Activated CD4-positive, alpha-beta T cell treated with anti-CD3 and anti-CD28 coated beads, Interleukin-2, amount 50 U/mL, for 16 hours (primary cell): ENCODE data around the gene DDR1.
"Not testable (repeated sequence)": the region's sequence is repeated elsewhere in the genome, so short reads cannot be mapped to it uniquely, and the experiment has no call there.

ENCODE experiments used
- DNase-seq: peaks from one replicate; pipeline ENCODE4 v3.0.0-alpha.2; 2020

The DDR1 gene

DNA sequence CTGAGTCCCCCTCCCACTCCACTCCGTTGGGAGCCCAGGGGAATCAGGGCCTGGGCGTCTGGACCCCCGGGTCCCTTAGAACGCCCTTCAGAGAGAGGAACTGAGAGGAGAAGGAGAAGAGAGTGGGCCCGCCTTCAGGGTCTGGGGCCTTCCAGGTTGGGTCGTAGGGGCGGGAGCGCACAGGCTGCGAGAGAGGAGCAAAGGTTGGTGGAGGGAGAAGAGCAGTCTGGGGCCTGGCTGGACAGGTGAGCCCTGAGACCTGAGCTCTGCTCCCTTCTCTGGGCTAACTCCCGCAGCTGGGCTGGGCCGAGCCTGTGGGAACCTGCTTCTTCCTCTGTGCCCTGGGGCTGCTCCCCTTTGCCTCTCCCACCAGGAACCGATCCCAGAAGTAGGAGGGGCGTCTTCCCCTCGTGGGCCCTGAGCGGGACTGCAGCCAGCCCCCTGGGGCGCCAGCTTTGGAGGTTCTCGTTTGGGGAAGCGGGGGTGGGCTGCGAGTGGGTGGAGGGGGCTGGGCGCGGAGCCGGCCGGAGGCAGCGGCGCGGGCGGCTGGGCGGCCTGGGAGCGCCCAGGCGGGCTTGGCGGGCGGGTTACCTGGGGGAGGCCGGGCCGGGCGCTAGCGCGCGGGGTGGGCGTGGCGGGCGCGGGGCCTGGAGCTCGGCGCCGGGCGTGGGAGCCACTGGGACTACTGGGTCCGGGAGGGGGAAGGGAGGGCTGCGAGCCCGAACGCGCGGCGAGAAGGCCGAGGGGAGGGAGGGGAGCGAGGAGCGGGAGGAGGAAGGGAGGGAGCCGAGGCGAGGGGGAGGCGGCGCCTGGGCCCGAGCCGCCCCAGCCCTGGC, at the start of gene DDR1:
TSS of gene DDR1 (plus strand) at position 835 of the 836 bp plus-strand sequence. CDS start 4,211 bp downstream, outside the sequence.
- DNase-seq, result no peak

DNA sequence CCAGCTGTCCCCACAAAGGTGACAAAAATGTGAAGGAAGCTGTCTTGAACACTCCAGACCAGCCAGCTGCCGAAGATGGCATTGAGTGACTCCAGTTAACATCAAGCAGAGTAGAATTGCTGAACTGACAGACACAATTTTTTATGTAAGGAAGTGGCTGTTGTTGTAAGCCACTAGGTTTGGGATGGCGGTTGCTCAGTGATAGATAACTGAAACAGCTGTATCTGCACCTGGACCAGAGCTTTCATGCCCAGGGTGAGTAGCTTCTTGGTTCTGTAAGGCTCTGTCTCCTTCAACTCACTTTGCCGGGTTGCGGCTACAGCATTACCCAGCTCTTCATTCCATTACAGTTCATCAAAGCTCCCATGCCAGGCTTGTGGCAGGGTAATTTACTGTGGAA, 49.7 kb upstream of the DDR1 start:
- no peak for DNase-seq

DNA sequence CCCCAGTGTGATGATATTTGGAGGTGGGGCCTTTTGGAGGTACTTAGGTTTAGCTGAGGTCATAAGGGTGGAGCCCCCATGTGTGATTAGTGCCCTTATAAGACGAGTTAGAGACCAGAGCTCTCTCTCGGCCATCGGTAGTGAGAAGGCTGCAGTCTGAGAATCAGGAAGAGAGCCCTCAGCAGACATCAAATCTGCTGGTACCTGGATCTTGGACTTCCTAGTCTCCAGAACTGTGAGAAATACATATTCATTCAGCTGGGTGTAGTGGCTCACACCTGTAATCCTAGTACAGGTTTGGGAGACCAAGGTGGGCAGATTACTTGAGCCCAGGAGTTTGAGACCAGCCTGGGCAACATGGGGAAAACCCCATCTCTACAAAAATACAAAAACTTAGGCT, 48.7 kb upstream of the DDR1 start:
- no peak for DNase-seq

GRCh38 chr6:30836431-30836866, 47.9 kb upstream of the DDR1 start:
- DNase-seq, result no peak

- no peak for DNase-seq
Measured at GRCh38 chr6:30836957-30837356, 47.4 kb upstream of the DDR1 start.

DNA sequence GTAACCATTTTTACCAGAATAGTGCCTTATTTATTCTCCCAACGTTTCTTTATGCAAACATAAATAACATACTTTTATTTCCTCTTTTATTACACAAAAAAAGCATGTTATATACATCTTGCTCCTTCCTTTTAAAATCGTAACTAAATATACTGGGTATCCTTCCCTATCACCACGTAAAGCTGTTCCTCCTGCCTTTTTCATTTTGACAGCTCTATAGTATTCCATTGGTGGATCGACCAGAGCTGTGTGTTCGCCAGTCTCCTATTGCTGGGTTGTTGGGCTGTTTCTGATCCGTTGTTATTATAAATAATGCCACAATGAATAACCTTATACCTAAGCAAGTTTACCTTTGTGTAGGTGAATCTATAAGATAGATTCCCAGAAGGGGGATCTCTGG, 46.9 kb upstream of the DDR1 start:
- DNase-seq, result no peak

GRCh38 chr6:30837870-30838269, 46.4 kb upstream of the DDR1 start:
- DNase-seq, result no peak

GRCh38 chr6:30839671-30840070, 44.6 kb upstream of the DDR1 start:
- no peak for DNase-seq

DNA sequence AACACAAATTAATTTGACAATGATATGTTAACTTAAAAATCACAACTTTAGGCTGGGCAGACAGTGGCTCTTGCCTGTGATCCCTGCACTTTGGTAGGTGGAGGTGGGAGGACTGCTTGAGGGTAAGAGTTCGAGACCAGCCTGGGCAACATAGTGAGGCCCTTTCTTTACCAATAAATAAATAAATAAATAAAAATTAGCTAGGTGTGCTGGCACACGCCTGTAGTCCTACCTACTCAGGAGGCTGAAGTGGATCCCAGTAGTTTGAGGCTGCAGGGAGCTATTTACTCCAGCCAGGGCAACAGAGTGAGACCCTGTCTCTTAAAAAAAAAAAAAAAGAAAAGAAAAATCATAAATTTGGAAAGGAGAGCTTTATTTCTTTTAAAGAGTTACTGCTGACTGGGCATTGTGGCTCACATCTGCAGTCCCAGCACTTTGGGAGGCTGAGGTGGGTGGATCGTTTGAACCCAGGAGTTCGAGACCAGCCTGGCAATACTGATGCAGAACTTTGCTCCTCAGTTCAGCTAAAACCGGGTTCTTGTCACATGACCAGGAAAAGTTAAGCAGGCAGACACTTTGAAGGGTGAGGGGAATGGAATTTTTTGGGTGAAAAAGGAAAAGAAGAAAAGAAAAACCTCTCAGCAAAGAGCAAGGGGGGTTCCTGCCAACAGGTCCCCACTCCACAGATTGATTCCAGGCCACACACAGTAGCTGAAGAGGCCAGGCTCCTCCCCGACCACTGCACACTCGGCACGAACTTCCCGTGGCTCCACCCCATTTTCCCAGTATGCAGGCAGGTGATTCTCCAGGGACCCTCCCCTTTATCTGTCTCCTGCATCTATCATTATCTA, 44.0 kb upstream of the DDR1 start:
- DNase-seq, result no peak

GRCh38 chr6:30840935-30841643, 43.2 kb upstream of the DDR1 start:
- no peak for DNase-seq

GRCh38 chr6:30841644-30842504, 42.4 kb upstream of the DDR1 start:
- no peak for DNase-seq

GRCh38 chr6:30842754-30843610, 41.3 kb upstream of the DDR1 start:
- DNase-seq, result no peak

GRCh38 chr6:30843611-30843998, 40.7 kb upstream of the DDR1 start:
- no peak for DNase-seq

GRCh38 chr6:30844118-30844535, 40.2 kb upstream of the DDR1 start:
- DNase-seq, result no peak

DNA sequence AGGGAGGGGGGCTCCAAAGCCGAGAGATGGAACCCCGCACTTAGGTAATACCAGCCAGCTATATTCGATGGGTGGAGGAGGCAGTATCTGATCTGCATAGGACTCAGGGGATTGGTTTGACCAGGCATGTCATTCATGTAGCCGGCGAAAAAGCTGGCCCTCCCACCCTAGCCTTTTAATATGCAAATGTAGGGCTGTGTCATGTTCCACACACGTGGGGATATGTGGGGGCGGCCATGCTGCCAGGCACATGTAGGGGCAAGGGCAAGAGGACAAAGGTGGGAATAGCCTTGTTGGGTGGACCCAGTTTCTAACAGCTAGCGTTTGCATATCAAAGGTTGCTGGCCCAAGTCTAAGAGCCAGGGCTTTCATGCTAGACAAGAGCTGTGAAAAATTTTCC, 39.1 kb upstream of the DDR1 start:
- DNase-seq, result no peak

DNA sequence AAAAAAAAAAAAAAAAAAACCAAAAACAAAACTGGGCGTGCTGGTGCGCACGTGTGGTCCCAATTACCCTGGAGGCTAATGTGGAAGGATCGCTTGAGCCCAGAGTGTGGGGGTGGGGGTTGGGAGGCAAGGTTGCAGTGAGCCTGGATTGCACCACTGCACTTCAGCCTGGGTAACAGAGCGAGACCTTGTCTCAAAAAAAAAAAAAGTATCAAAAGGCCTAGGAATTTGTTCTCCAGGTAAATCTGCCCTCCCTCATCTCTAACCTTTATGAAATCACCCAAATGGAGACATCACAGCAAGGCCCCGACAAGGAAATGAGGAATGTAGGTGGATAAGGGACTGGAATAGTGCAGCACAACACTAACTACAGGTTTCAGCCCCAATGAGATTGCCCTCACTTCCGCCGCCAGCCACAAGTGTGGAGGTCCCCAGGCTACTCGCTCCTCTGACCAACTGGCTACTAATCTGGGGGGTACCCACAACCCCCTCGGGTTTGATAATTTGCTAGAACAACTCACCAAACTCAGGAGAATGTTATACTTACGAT, 36.8 kb upstream of the DDR1 start:
- DNase-seq, result no peak

- DNase-seq, result no peak
Measured at GRCh38 chr6:30847971-30848436, 36.3 kb upstream of the DDR1 start.

GRCh38 chr6:30849903-30850651, 34.2 kb upstream of the DDR1 start:
- DNase-seq, result no peak

GRCh38 chr6:30852459-30852858, 31.9 kb upstream of the DDR1 start:
- DNase-seq, result not testable (repeated sequence)
